GM23338 (cell line): ENCODE results near the gene TMEM131L. TPM values are rescaled to one million over a fixed set of nuclear protein-coding genes. Genes with fewer than 3 reads are reported as not detected.

ENCODE experiments used
- ATAC-seq: fragments of 200-7000 bp; cut with Tn5 transposase; 3 replicates; pipeline ENCODE4 v1.9.1; 2020
- DNase-seq: peaks from one replicate; pipeline ENCODE4 v3.0.0-alpha.2; 2015; ENCODE audit warnings: low spot score
- H2AFZ ChIP-seq: fragments of 200-600 bp; sonication (generic); 2 replicates; pipeline ENCODE4 v1.8.0; 2016; ENCODE audit warnings: antibody characterized with exemption, mild to moderate bottlenecking, moderate library complexity
- H3F3A ChIP-seq: fragments of 200-600 bp; sonication (generic); replicated peaks from 2 replicates; pipeline ENCODE4 v1.8.0; 2017; ENCODE audit warnings: antibody characterized with exemption, mixed run types, low read depth
- H3K27ac ChIP-seq: fragments of 200-600 bp; sonication (generic); 2 replicates; pipeline ENCODE4 v1.6.1; 2016; ENCODE audit warnings: low read depth
- H3K27me3 ChIP-seq: fragments of 200-600 bp; sonication (generic); 2 replicates; pipeline ENCODE4 v1.8.0; 2016; ENCODE audit warnings: mild to moderate bottlenecking, mixed run types, moderate library complexity; ENCODE audit not compliant: insufficient read depth
- H3K36me3 ChIP-seq: fragments of 200-600 bp; sonication (generic); 2 replicates; pipeline ENCODE4 v1.8.0; 2016; ENCODE audit warnings: mild to moderate bottlenecking; ENCODE audit not compliant: insufficient read depth
- H3K4me1 ChIP-seq: fragments of 200-600 bp; sonication (generic); 2 replicates; pipeline ENCODE4 v1.8.0; 2016; ENCODE audit warnings: mild to moderate bottlenecking, moderate library complexity; ENCODE audit not compliant: insufficient read depth
- H3K4me2 ChIP-seq: fragments of 200-600 bp; sonication (generic); 2 replicates; pipeline ENCODE4 v1.7.1; 2017; ENCODE audit warnings: mixed run types
- H3K4me3 ChIP-seq: fragments of 200-600 bp; sonication (generic); 2 replicates; pipeline ENCODE4 v1.6.1; 2016; ENCODE audit warnings: mixed run types
- H3K79me2 ChIP-seq: fragments of 200-600 bp; sonication (generic); replicated peaks from 2 replicates; pipeline ENCODE4 v1.8.0; 2017; ENCODE audit warnings: mild to moderate bottlenecking; ENCODE audit not compliant: insufficient read depth
- H3K9me2 ChIP-seq: fragments of 200-600 bp; sonication (generic); 2 replicates; pipeline ENCODE4 v1.8.0; 2017; ENCODE audit not compliant: insufficient read depth
- H4K20me1 ChIP-seq: fragments of 200-600 bp; sonication (generic); replicated peaks from 2 replicates; pipeline ENCODE4 v1.8.0; 2017; ENCODE audit warnings: mild to moderate bottlenecking; ENCODE audit not compliant: insufficient read depth
- H3K27ac Mint-ChIP-seq: 2 replicates; pipeline ENCODE4 v1.8.0; 2020; ENCODE audit warnings: inconsistent platforms, mild to moderate bottlenecking, moderate library complexity, mixed read lengths
- H3K27me3 Mint-ChIP-seq: 3 replicates; pipeline ENCODE4 v1.8.0; 2022; ENCODE audit warnings: low read depth, mild to moderate bottlenecking, moderate library complexity, mixed read lengths, inconsistent platforms; ENCODE audit not compliant: insufficient read depth, poor library complexity
- H3K36me3 Mint-ChIP-seq: 3 replicates; pipeline ENCODE4 v1.8.0; 2021; ENCODE audit warnings: low read depth, mild to moderate bottlenecking, inconsistent platforms, moderate library complexity, mixed read lengths
- H3K4me1 Mint-ChIP-seq: 3 replicates; pipeline ENCODE4 v1.8.0; 2020; ENCODE audit warnings: mild to moderate bottlenecking, inconsistent platforms, mixed read lengths
- H3K4me3 Mint-ChIP-seq: 3 replicates; pipeline ENCODE4 v1.8.0; 2021; ENCODE audit warnings: moderate library complexity, mild to moderate bottlenecking, inconsistent platforms, mixed read lengths
- H3K9me3 Mint-ChIP-seq: 3 replicates; pipeline ENCODE4 v1.8.0; 2020; ENCODE audit warnings: moderate library complexity, mild to moderate bottlenecking, inconsistent platforms, mixed read lengths
- CREB1 ChIP-seq: fragments of 250-450 bp; sonication (Bioruptor Pico); IDR thresholded peaks from 2 replicates; pipeline ENCODE4 v1.5.0; 2020; ENCODE audit warnings: low read depth, mild to moderate bottlenecking, moderate library complexity
- EZH2 ChIP-seq: fragments of 200-600 bp; sonication (generic); IDR thresholded peaks from one replicate; pipeline ENCODE4 v1.8.0; 2017; ENCODE audit warnings: antibody characterized with exemption, mild to moderate bottlenecking, low read depth; ENCODE audit not compliant: unreplicated experiment
- EZH2phosphoT487 ChIP-seq: fragments of 200-600 bp; sonication (generic); IDR thresholded peaks from one replicate; pipeline ENCODE4 v1.8.1; 2018; ENCODE audit warnings: antibody characterized with exemption; ENCODE audit not compliant: unreplicated experiment
- JUNB ChIP-seq: IDR thresholded peaks from one replicate; pipeline ENCODE4 v1.6.1; 2016; ENCODE audit warnings: antibody characterized with exemption; ENCODE audit not compliant: unreplicated experiment
- NANOG ChIP-seq: IDR thresholded peaks from 2 replicates; pipeline ENCODE4 v1.6.1; 2016; ENCODE audit warnings: antibody characterized with exemption, borderline replicate concordance
- POLR2AphosphoS5 ChIP-seq: IDR thresholded peaks from 2 replicates; pipeline ENCODE4 v1.6.1; 2016; ENCODE audit warnings: antibody characterized with exemption, low read depth
- STAT1 ChIP-seq: IDR thresholded peaks from one replicate; pipeline ENCODE4 v1.6.1; 2016; ENCODE audit warnings: antibody characterized with exemption; ENCODE audit not compliant: unreplicated experiment
- ZNF114 ChIP-seq: fragments of 250-450 bp; sonication (Bioruptor Pico); IDR thresholded peaks from 2 replicates; pipeline ENCODE4 v1.5.0; 2020; ENCODE audit warnings: mild to moderate bottlenecking, moderate library complexity
- ZNF331 ChIP-seq: fragments of 250-450 bp; sonication (Bioruptor Pico); IDR thresholded peaks from 2 replicates; pipeline ENCODE4 v1.5.0; 2020; ENCODE audit warnings: low read depth, mild to moderate bottlenecking, moderate library complexity
- polyA plus RNA-seq: library from polyadenylated mRNA; unstranded; fragments of >200 nt; fragmentation: Nextera tagmentation; extraction: Ambion mirVana; gene quantifications from 2 replicates; pipeline ENCODE4 v1.2.1, GENCODE V29; 2016
- total RNA-seq: library from RNA; depleted of rRNA; stranded (reverse); fragments of >200 nt; shearing (Covaris generic); gene quantifications from 2 replicates; pipeline ENCODE4 v1.2.3, GENCODE V29; 2014
- TF ChIP-seq, protein P1 (sequence below): IDR thresholded peaks from 2 replicates; pipeline ENCODE4 v1.6.1; 2016; ENCODE audit warnings: antibody characterized with exemption
- TF ChIP-seq, protein P2 (sequence below): fragments of 250-450 bp; sonication (Bioruptor Pico); IDR thresholded peaks from 2 replicates; pipeline ENCODE4 v1.5.0; 2020; ENCODE audit warnings: mild to moderate bottlenecking, moderate library complexity
- TF ChIP-seq, protein P3 (sequence below), 2 experiments: fragments of 200-600 bp in 1 of 2; sonication (generic) in 1 of 2; conservative IDR thresholded peaks; 2 replicates each; pipeline versions ENCODE4 v1.5.1 to v1.6.1; 2016 to 2017; ENCODE audit warnings: antibody characterized with exemption in 2 of 2, low read depth in 2 of 2, mild to moderate bottlenecking in 2 of 2, moderate library complexity in 1 of 2
- TF ChIP-seq, protein P4 (sequence below): IDR thresholded peaks from one replicate; pipeline ENCODE4 v1.6.1; 2018; ENCODE audit warnings: antibody characterized with exemption; ENCODE audit not compliant: unreplicated experiment

Gene TMEM131L
- total and polyA plus RNA-seq, 2 experiments from 2014 or later, result 11.1 to 32.2 TPM

DNA sequence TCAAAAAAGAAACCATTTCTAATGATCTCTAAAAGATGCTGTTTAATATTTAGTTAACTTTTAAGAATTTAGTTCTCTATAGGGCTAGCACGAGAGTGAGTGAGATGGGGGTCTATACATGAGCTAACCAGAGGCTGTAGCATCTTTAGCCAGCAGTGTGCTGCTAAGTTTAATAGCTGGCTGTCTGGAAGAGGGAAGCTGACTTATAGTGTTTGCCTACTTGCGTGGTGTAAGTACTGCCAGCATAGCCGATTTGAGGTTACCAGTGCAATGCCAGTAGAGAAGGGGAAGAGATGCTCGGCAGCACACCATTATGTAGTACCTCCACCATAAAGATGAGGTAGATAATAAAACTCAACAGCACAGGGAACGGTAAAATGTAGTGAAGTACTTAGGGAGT, 47.1 kb upstream of the TMEM131L start:
- Histone ChIP-seq H3K79me2 (no peaks in the 10 kb centered on the region), H3K4me2 (peak overlapping the region; percentile 4; the same call in 1 of the 2 replicates), H3K4me1 (peaks cover 11% of the 10 kb centered on the region; the same call in 1 of the 2 replicates), H4K20me1 (no peaks in the 10 kb centered on the region), H3K27ac (peak overlapping the region; percentile 39; the same call in 1 of the 2 replicates), H2AFZ (no peak overlapping the region), H3K4me3 (no peak overlapping the region), H3K27me3 (no peaks in the 10 kb centered on the region), H3K36me3 (no peaks in the 10 kb centered on the region), H3F3A (no peaks in the 10 kb centered on the region), H3K9me2 (no peaks in the 10 kb centered on the region)
- H3K4me1 Mint-ChIP-seq, result peaks cover 16% of the 10 kb centered on the region
- H3K36me3 Mint-ChIP-seq, result no peaks in the 10 kb centered on the region
- peaks cover 1% of the 10 kb centered on the region for H3K27me3 Mint-ChIP-seq
- no peak overlapping the region for H3K27ac Mint-ChIP-seq
- H3K4me3 Mint-ChIP-seq, result no peak overlapping the region
- TF ChIP-seq POLR2AphosphoS5 (no peak), EZH2 (no peak), ZNF331 (CRISPR knock-in tag) (no peak), JUNB (no peak), ZNF114 (CRISPR knock-in tag) (no peak), STAT1 (no peak), CREB1 (CRISPR knock-in tag) (no peak), EZH2phosphoT487 (no peak), NANOG (no peak)
- TF ChIP-seq, protein P1, sequence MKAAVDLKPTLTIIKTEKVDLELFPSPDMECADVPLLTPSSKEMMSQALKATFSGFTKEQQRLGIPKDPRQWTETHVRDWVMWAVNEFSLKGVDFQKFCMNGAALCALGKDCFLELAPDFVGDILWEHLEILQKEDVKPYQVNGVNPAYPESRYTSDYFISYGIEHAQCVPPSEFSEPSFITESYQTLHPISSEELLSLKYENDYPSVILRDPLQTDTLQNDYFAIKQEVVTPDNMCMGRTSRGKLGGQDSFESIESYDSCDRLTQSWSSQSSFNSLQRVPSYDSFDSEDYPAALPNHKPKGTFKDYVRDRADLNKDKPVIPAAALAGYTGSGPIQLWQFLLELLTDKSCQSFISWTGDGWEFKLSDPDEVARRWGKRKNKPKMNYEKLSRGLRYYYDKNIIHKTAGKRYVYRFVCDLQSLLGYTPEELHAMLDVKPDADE, result no peak
- TF ChIP-seq, protein P2, sequence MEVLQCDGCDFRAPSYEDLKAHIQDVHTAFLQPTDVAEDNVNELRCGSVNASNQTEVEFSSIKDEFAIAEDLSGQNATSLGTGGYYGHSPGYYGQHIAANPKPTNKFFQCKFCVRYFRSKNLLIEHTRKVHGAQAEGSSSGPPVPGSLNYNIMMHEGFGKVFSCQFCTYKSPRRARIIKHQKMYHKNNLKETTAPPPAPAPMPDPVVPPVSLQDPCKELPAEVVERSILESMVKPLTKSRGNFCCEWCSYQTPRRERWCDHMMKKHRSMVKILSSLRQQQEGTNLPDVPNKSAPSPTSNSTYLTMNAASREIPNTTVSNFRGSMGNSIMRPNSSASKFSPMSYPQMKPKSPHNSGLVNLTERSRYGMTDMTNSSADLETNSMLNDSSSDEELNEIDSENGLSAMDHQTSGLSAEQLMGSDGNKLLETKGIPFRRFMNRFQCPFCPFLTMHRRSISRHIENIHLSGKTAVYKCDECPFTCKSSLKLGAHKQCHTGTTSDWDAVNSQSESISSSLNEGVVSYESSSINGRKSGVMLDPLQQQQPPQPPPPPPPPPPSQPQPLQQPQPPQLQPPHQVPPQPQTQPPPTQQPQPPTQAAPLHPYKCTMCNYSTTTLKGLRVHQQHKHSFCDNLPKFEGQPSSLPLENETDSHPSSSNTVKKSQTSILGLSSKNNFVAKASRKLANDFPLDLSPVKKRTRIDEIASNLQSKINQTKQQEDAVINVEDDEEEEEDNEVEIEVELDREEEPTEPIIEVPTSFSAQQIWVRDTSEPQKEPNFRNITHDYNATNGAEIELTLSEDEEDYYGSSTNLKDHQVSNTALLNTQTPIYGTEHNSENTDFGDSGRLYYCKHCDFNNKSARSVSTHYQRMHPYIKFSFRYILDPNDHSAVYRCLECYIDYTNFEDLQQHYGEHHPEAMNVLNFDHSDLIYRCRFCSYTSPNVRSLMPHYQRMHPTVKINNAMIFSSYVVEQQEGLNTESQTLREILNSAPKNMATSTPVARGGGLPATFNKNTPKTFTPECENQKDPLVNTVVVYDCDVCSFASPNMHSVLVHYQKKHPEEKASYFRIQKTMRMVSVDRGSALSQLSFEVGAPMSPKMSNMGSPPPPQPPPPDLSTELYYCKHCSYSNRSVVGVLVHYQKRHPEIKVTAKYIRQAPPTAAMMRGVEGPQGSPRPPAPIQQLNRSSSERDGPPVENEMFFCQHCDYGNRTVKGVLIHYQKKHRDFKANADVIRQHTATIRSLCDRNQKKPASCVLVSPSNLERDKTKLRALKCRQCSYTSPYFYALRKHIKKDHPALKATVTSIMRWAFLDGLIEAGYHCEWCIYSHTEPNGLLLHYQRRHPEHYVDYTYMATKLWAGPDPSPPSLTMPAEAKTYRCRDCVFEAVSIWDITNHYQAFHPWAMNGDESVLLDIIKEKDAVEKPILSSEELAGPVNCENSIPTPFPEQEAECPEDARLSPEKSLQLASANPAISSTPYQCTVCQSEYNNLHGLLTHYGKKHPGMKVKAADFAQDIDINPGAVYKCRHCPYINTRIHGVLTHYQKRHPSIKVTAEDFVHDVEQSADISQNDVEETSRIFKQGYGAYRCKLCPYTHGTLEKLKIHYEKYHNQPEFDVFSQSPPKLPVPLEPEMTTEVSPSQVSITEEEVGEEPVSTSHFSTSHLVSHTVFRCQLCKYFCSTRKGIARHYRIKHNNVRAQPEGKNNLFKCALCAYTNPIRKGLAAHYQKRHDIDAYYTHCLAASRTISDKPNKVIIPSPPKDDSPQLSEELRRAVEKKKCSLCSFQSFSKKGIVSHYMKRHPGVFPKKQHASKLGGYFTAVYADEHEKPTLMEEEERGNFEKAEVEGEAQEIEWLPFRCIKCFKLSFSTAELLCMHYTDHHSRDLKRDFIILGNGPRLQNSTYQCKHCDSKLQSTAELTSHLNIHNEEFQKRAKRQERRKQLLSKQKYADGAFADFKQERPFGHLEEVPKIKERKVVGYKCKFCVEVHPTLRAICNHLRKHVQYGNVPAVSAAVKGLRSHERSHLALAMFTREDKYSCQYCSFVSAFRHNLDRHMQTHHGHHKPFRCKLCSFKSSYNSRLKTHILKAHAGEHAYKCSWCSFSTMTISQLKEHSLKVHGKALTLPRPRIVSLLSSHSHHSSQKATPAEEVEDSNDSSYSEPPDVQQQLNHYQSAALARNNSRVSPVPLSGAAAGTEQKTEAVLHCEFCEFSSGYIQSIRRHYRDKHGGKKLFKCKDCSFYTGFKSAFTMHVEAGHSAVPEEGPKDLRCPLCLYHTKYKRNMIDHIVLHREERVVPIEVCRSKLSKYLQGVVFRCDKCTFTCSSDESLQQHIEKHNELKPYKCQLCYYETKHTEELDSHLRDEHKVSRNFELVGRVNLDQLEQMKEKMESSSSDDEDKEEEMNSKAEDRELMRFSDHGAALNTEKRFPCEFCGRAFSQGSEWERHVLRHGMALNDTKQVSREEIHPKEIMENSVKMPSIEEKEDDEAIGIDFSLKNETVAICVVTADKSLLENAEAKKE (CRISPR knock-in tag), result no peak
- TF ChIP-seq, protein P3, sequence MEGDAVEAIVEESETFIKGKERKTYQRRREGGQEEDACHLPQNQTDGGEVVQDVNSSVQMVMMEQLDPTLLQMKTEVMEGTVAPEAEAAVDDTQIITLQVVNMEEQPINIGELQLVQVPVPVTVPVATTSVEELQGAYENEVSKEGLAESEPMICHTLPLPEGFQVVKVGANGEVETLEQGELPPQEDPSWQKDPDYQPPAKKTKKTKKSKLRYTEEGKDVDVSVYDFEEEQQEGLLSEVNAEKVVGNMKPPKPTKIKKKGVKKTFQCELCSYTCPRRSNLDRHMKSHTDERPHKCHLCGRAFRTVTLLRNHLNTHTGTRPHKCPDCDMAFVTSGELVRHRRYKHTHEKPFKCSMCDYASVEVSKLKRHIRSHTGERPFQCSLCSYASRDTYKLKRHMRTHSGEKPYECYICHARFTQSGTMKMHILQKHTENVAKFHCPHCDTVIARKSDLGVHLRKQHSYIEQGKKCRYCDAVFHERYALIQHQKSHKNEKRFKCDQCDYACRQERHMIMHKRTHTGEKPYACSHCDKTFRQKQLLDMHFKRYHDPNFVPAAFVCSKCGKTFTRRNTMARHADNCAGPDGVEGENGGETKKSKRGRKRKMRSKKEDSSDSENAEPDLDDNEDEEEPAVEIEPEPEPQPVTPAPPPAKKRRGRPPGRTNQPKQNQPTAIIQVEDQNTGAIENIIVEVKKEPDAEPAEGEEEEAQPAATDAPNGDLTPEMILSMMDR (conservative IDR thresholded peaks at IDR 0.05; ENCODE audit: low read depth in 2 of 2), result no peak
- TF ChIP-seq, protein P4, sequence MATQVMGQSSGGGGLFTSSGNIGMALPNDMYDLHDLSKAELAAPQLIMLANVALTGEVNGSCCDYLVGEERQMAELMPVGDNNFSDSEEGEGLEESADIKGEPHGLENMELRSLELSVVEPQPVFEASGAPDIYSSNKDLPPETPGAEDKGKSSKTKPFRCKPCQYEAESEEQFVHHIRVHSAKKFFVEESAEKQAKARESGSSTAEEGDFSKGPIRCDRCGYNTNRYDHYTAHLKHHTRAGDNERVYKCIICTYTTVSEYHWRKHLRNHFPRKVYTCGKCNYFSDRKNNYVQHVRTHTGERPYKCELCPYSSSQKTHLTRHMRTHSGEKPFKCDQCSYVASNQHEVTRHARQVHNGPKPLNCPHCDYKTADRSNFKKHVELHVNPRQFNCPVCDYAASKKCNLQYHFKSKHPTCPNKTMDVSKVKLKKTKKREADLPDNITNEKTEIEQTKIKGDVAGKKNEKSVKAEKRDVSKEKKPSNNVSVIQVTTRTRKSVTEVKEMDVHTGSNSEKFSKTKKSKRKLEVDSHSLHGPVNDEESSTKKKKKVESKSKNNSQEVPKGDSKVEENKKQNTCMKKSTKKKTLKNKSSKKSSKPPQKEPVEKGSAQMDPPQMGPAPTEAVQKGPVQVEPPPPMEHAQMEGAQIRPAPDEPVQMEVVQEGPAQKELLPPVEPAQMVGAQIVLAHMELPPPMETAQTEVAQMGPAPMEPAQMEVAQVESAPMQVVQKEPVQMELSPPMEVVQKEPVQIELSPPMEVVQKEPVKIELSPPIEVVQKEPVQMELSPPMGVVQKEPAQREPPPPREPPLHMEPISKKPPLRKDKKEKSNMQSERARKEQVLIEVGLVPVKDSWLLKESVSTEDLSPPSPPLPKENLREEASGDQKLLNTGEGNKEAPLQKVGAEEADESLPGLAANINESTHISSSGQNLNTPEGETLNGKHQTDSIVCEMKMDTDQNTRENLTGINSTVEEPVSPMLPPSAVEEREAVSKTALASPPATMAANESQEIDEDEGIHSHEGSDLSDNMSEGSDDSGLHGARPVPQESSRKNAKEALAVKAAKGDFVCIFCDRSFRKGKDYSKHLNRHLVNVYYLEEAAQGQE, result no peak
- DNase-seq, result peak; percentile 6
- no peaks in the 10 kb centered on the region for H3K9me3 Mint-ChIP-seq
- peak; percentile 45; the same call in 2 of the 3 replicates for ATAC-seq
